ENCODE data around the gene KRTAP19-3.

DNA sequence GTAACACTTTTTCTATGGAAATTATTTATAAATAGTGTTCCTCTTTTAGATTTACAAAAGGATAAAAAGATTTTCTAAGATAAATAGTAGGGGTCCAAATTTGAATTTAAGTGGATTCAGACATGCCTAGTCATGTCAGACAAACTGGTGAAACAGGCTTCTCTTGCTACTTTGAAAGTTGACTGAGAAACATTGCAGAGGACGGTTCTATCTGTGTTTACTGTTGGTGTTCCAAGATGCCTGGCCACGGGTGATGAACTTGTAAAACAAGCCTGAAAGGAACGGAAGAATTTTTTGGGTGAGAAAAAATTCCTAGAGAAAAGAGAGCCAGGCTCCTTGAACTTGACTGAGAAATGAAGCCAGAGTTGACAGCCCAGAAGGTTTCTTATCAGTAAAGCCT is 13.8 kb downstream of the KRTAP19-3 start:
- no peak for TF ChIP-seq EZH2phosphoT487 (IDR thresholded peaks at IDR 0.05; ENCODE audit: insufficient read depth, low read depth)
- TF ChIP-seq EZH2 (IDR thresholded peaks at IDR 0.05; ENCODE audit: insufficient read depth, poor library complexity, severe bottlenecking): no peak

All from GM23248 (cell line).